Stimulated activated CD8-positive, alpha-beta memory T cell treated with anti-CD3 and anti-CD28 coated beads, Interleukin-7, amount 100 ng/mL, for 1 hour (primary cell): ENCODE data around the gene PRKAR1B.

Experiments used
- DNase-seq, 2 donors: peaks; one replicate each; pipeline ENCODE4 v3.0.0-alpha.2; 2020; ENCODE audit warnings: low read depth in 2 of 2

Gene PRKAR1B

DNA sequence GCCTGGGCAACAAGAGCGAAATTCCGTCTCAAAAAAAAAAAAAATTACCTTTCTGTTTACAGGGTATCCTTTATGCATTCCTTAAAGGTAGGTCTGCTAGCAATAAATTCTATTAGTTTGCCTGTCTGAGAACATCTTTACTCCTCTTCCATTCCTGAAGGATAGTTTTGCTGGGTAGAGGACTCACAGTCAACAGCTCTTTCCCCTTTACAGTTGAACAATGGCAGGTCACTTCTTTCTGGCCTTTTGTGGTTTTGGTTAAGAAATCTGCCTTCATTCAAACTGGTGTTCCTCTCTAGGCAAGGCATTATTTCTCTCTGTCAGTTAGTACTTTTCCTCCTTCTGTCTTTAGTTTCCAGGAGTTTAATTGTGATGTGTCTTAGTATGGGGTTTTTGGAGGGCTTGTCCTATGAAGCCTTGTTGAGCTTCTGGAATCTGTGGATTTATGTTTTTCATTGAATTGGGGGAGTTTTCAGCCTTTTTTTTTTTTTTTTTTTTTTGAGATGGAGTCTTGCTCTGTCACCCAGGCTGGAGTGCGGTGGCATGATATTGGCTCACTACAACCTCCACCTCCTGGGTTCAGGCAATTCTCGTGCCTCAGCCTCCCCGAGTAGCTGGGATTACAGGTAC lies 5.3 kb downstream of the PRKAR1B start:
- no peak for DNase-seq

DNA sequence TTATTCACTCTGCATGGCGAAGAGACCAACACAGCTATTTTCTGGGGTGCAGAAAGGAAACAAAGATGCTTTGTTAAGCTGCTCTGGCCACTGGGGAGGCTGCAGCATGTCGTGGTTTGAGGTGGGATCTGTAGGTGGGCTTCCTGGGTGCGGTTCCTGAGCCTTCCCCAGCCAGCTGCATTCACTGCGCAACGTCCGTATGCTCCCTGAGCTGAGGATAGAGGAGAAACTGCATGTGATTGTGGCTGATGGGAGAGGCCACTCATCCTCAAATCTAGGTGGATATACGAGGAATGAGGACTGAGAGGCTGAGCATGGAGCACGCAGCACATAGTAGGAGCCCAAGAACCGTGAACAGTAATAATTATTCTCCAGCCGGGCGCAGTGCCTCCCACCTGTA lies 10.4 kb downstream of the PRKAR1B start:
- DNase-seq, result no peak

- DNase-seq, result no peak
Measured at GRCh38 chr7:716222-716621, 10.9 kb downstream of the PRKAR1B start.

DNA sequence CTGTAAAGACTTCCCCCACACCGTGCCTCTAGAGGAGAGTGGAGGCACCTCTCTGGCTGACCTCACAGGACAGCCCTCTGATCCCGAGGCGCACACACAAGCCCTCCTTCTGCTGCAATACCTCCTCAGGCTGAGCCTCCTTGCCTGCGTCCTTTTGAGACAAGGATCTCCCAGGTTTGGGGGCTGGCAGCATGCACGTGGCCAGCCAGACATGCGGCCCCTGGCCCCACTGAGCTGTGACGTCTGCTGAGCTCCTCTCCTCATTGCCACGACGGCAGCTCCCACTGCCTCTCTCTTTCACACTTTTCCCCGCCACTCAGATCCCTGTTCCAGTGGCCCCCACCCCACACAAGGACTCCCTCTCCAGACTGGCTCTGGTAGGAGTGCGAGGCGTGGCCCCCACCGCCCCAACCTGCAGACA lies 12.8 kb downstream of the PRKAR1B start:
- no peak for DNase-seq

DNA sequence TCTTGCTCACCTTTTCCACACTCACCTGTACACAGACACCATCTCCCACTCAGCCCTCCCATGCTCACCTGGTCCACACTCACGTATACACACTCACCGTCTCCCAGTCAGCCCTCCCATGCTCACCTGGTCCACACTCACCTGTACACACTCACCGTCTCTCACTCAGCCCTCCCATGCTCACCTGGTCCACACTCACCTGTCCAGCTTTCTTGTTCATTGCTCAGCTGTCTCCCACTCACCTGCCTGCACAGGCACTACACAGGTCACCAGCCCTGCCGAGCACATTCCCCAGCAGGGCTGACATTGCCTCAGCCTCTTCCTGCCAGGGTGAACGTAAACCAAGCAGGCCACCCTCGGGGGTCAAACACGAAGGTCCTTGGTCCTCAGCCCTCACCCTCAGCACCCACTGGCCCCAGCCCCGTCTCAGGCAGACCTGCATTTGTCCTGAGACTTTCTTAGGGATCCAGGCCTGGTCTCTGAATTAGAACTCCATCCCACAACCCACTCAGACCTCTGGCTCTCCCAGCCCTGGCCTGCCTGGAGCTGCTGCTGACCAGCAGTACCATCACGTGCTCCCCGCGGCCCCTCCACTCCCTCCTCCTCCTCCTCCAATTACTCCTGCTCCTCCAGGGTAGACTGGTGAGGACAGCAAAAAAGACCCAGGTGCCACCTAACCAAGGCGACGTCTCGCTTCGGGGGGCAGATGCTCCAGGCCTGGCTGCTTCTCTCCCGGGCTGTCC lies 13.4 kb downstream of the PRKAR1B start:
- no peak for DNase-seq

DNA sequence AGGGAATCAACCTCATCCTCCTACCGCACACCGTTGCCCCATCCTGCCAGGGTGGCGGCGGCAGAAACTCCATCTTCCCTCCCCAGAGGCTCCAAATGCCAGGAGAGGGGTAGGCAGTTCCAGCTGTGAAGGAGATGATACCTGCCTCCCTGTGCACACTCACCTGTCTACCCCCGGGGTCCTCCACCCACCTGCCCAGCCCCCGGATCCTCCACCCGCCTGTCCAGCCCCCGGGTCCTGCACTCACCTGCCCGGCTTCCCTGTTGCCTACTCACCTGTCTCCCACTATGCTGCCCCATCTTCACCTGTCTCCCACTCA lies 14.0 kb downstream of the PRKAR1B start:
- no peak for DNase-seq

DNA sequence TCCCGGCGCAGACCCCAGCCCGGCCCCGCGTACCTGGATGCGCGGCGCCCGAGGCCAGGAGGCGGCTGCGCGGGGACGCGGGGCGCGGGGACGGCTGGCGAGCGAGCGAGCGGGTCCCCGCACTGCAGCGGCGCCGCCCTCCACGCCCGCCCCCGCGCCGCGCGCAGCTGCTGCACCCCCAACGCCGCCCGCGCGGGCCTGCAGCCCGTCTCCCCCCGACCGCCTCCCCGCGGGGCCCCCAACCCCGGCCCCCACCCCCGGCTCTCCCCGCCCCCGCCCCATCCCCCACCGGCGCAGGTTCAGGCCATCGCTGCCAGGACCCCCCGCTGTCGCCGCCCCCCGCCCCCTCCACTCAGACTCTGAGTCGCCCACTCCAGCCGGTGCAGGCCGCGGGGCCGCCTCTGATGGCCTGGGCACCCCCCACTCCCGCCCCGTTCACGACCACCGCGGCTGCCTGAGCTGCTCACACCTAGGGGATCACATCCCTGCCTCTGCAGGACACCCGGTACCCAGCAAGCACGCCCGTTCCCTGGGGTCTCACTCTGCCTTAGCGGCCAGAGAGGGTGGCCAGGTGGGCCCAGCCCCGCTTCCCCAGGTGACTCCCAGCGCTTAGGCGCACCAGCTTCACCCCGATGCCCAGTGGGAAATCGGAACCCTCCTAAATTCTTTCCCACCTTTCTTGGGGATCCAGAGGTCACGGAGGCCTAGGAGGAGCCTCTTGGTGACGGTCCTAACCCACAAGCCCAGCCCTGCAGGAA lies 14.5 kb downstream of the PRKAR1B start:
- DNase-seq, result no peak

DNA sequence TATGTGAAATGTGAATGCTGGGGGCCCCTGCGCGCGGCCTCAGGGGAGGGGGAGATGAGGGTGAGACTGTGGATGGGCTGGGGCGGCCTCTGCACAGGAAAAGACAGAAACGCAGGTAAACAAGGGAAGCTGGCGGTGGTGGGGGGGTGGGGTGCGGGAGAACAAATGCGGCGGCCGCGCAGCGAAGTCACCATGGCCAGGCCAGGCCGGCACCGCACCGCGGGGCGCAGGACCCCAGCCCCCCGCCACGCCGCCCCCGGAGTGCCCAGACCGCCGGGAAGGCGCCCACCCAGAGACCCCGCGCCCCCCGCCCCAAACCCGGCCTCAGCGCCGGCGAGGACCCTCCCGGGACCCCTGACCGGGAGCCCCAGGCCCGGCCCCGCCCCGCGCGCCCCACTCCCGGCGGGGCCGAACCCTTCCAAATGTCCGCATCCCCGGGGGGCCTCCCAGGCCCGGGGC lies 15.1 kb downstream of the PRKAR1B start:
- DNase-seq, result no peak

GRCh38 chr7:711093-711921 lies 15.8 kb downstream of the PRKAR1B start:
- no peak for DNase-seq

DNA sequence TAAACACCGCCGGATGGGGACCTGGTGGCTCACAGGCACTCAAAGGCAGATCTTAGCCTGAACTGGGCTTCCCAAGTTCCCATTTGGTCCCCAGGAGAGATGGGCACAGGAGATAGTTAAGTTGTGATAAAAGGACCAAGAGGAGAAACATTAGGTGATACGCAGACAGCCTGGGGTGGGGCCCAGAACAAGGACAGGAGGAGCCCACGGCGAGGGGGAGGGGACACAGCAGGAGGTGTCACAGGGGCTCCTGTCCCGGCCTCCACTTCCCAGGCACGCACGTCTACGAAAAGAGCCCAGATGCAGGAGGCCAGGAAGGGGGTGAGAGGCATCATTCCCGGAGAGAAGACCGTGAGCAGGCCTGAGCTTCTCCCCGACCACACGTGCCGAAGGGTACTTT lies 16.9 kb downstream of the PRKAR1B start:
- DNase-seq, result no peak

GRCh38 chr7:707296-708000 lies 19.6 kb downstream of the PRKAR1B start:
- DNase-seq, result no peak

DNA sequence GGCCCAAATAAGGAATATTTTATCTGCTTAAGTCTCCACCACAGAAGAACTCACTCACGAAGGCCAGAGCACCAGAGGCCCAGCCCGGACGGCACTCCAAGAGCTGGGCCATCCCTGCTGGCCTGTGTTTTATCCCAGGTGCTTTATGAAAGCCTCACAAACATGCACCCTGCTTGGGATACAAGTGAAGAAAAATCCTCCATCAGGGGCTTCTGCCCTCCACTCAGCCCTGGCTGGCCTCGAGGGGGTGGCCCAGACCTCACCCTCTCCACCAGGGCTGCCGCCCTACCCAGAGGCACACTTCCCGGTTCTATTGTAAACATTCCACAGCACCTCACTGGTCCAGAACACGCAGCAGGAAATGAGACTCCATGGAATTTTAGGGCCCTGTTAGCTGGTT lies 20.4 kb downstream of the PRKAR1B start:
- no peak for DNase-seq

DNA sequence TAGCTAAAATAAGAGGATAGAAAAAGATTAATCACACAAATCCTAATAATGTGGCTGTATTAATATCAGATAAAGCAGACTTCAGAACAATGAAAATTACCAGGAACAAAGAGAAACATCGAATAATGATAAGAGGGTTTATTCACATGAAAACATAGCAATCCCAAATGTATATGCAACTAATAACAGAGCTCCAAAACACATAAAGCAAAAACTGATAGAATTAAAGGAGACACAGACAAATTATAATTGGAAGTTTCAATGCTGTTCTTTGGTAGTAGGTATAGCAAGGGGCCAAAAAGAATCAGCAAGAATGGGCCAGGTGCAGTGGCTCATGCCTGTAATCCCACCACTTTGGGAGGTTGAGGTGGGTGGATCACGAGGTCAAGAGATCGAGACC lies 24.0 kb downstream of the PRKAR1B start:
- DNase-seq, result no peak

DNA sequence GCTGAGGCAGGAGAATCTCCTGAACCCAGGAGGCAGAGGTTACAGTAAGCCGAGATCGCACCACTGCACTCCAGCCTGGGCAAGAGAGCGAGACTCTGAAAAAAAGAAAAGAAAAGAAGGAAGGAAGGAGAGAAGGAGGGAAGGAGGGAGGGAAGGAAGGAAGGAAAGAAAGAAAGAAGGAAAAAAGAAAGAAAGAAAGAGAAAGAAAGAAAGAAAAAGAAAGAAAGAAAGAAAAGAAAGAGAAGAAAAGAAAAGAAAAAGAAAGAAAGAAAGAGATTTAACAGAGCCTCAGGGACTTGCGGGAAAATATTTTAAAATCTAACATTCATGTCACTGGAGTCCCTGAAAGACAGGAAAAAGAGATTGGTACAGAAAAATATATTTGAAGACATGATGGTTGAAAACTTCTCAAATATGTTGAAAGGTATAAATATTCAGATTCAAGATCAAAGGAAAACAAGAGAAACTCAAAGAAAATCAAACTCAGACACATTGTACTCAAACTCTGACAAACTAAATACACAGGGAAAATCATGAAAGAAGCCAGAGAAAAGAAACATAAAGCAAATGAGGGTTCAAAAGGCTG lies 25.9 kb downstream of the PRKAR1B start:
- DNase-seq, result no peak

DNA sequence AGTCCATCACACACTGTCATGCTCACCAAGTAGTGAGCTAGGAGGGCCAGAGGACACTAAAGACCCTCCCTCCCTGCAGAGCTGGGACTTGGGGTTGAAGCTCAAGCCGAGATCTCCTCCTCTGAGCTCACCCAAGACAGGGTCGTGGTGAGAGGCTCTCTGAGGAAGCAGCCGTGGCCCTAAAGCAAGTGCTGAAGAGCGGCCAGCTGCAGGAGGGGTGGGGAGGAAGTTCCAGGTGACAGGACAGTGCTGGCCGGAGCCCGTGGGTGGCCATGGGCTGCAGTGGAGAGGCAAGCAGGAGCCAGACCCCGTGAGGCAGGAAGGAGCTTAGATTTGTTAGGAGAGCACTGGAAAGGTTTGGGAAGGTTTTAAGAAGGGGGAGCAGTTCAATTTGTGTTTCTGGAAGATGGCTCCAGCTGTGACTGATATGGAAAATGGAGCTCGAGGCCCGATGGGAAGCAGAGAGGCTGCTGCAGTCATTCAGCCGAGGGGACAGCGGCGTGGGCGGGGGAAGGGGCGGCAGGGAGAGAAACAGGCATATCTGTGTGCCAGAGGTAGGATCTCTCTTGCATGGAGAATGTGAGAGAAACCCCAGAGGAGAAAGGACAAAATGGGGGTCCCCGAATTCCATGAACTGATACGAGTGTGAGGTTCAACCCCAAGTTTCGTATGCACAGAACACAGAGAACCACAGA lies 27.5 kb downstream of the PRKAR1B start:
- DNase-seq, result no peak

DNA sequence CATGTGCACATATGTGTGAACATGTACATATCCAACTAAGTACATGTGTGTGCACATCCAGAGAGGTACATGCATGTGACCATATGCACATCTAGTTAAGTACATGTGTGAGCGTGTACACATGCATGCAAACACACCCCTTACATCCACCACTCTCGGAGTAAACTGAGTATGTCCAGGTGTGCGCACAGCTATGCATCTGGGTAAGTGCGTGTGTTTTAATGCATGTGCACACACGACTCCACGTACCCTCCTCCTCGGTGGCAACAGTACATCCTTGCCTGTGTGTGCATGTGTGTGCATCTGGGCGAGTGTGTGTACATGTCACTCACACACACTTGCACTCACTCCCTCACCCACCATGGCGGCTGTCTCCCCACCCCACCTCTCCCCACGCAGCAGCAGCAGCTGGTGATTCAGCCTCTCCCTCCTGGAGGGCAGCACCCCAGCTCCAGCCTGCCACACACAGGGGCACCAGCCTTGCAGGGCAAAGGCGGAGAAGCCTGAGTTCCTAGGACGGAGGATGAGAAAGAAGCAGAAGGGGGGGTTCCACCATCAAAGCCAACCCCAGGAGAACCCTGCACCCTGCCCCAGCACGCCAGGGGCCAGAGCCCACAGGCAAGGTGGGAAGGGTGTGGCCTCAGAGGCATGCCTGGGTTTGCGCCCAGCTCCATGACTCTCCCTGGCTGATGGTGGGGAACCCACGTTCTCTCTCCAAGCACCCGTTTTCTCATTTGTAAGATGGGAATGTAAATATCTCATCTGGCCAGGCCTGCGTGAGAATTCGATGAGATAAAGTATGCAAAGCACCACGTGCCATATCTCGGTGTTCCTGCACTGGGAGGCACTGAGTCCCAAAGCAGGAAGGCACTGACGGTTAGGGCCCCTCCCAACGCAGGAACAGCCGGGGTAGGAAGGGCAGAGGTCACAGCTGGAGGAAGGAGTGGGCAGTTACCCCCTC lies 28.3 kb downstream of the PRKAR1B start:
- DNase-seq, result no peak

DNA sequence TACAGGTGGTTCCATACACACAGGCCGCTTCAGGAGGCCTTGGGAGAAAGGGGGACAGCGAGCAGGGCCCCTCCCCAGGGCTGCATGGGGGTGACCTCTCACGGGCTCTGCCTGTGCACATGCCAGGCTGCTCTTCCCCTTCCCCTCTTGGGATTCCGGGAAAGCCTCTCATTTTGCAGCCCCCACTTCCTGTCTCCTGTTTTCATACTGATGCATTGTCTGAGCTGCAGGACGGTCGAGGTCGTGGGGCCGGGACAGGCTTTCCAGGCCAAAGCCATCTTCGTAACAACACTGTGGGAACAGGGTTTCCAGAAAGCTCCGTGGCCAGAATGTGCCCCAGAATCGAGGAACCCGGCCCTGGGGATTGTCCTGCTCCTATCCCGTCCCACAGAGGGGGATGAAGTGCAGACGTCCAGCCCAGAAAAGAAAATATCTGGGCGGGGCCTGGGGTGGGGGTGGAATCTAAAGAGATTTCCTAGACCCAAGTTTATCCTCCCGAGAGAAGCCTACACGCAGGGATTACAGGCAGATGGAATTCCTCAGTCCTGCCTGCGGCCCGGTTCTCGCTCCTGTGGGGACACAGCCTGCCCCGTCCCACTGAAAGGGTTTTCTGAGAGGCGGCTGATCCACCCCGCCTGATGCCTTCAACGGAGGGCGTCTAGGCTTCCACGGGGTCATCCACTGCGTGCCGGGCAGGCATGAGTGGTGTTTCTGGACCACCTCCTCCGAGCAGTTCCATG lies 30.1 kb downstream of the PRKAR1B start:
- no peak for DNase-seq

DNA sequence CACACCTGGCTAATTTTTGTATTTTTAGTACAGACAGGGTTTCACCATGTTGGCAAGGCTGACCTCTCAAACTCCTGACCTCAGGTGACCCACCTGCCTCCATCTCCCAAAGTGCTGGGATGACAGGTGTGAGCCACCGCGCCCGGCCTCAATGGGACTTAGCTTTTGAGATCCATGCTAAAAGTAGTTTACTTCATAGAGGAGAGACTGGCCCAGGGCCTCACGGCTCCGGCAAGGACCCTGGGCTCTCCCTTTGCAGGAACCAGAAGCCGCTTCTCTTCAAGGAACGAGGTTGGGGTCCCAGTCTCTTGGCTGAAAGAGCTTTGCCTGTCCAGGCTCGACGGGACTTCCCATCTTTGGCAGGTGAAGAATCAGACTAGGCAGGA lies 30.7 kb downstream of the PRKAR1B start:
- DNase-seq, result no peak

- no peak for DNase-seq
Measured at GRCh38 chr7:693280-693679, 33.8 kb downstream of the PRKAR1B start.
